Upper lobe of left lung (tissue), 6 donors: ENCODE results near the gene EN2. TPM values are rescaled to one million over a fixed set of nuclear protein-coding genes. Genes with fewer than 3 reads are reported as not detected.

Source experiments
- ATAC-seq, 2 donors: fragments of 200-7000 bp; cut with Tn5 transposase; one replicate each; pipeline ENCODE4 v1.9.1; 2022; ENCODE audit warnings: mild to moderate bottlenecking in 2 of 2, moderate library complexity in 2 of 2; ENCODE audit not compliant: low FRiP score in 2 of 2
- DNase-seq, 2 donors: peaks; one replicate each; pipeline ENCODE4 v3.0.0-alpha.2; 2019 to 2020
- H3K27ac ChIP-seq, 4 donors: fragments of 200-600 bp; sonication (generic); one replicate each; pipeline ENCODE4 v1.5.1; 2016 to 2019
- H3K27me3 ChIP-seq, 4 donors: fragments of 200-600 bp; sonication (generic); one replicate each; pipeline ENCODE4 v1.5.1; 2017 to 2019
- H3K36me3 ChIP-seq, 4 donors: fragments of 200-600 bp; sonication (generic); one replicate each; pipeline ENCODE4 v1.5.1; 2016 to 2019
- H3K4me1 ChIP-seq, 4 donors: fragments of 200-600 bp; sonication (generic); one replicate each; pipeline ENCODE4 v1.5.1; 2018 to 2019
- H3K4me3 ChIP-seq, 4 donors: fragments of 200-600 bp; sonication (generic); one replicate each; pipeline ENCODE4 v1.5.1; 2017 to 2019; ENCODE audit warnings: mild to moderate bottlenecking in 2 of 4, moderate library complexity in 1 of 4
- H3K9me3 ChIP-seq, 4 donors: fragments of 200-600 bp; sonication (generic); one replicate each; pipeline ENCODE4 v1.5.1; 2018 to 2019
- EP300 ChIP-seq, 4 donors: sonication (generic); formaldehyde crosslinking; IDR thresholded peaks; one replicate each; pipeline ENCODE4 v1.5.1; 2017; ENCODE audit warnings: antibody characterized with exemption in 4 of 4, control low read depth in 2 of 4
- POLR2A ChIP-seq, 4 donors: fragments of 450-650 bp; IDR thresholded peaks; one replicate each; pipeline ENCODE4 v1.5.1; 2016 to 2017; ENCODE audit warnings: antibody characterized with exemption in 4 of 4, mild to moderate bottlenecking in 2 of 4
- POLR2AphosphoS5 ChIP-seq, 2 donors: sonication (generic); formaldehyde crosslinking; IDR thresholded peaks; one replicate each; pipeline ENCODE4 v1.5.1; 2017; ENCODE audit warnings: antibody characterized with exemption in 2 of 2
- WGBS, 2 donors: methylation state at CpG; one replicate each; pipeline ENCODE4 v1.1.5; 2017 to 2018; 5-methylcytosine and 5-hydroxymethylcytosine counted together
- total RNA-seq, 6 donors: library from RNA; depleted of rRNA in 4 of 6; stranded (reverse); fragments of >200 nt in 4 of 6; gene quantifications; one replicate each; pipeline versions ENCODE4 v1.1.0 to v1.2.1, GENCODE V29; 2016 to 2021
- TF ChIP-seq, protein P1 (sequence below), 6 experiments: fragments of 450-650 bp in 4 of 6; fragments of 200-600 bp in 2 of 6; sonication (generic) in 2 of 6; IDR thresholded peaks; one replicate each; pipeline ENCODE4 v1.5.1; 2016 to 2019; ENCODE audit warnings: antibody characterized with exemption in 6 of 6
- donor health status: DM: no; HTN: no; CAD: no; lungs with moderate emphysema.
- donor health status: DM: no; HTN: yes; CAD: no; lungs with severe emphysema.

Gene EN2
- total RNA-seq, 6 donors from 2014 or later, result not detected

DNA sequence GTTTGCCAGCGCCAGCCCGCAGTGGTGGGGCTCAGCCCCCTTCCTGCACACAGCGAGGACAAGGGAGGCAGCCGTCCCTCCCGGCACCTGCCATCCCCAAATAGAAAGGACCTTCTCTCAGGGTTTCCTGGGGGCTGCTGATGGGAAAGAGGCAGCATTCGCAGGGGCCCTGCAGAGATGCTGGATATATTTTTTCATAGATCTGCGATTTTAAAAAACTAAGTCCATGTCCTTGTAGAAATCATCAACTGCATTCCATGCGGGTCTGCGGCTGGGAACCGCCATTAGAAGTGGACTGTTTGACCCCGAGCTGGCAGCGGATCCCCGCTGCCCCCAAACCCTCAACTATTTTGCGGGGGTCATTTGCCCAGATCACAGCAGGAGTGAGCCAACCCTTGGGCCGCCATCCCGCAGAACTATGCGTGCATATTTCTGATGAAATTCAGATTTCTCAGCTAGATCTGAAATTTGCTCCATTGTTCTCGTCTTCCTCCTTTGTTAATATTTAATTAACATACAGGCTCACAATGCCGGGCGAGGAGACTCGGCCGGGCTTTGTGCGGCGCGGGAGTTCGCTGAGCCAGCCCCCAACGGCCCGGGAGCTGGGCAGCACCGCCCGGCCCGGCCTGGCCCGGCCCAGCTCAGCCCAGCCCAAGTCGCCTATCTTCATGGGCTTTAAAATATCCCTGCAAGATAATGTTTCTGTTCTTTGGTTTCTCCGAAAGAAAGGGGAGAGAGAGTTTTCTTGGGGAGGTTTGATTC, 2.0 kb downstream of the EN2 start:
- no peak overlapping the region for H3K4me3 ChIP-seq

DNA sequence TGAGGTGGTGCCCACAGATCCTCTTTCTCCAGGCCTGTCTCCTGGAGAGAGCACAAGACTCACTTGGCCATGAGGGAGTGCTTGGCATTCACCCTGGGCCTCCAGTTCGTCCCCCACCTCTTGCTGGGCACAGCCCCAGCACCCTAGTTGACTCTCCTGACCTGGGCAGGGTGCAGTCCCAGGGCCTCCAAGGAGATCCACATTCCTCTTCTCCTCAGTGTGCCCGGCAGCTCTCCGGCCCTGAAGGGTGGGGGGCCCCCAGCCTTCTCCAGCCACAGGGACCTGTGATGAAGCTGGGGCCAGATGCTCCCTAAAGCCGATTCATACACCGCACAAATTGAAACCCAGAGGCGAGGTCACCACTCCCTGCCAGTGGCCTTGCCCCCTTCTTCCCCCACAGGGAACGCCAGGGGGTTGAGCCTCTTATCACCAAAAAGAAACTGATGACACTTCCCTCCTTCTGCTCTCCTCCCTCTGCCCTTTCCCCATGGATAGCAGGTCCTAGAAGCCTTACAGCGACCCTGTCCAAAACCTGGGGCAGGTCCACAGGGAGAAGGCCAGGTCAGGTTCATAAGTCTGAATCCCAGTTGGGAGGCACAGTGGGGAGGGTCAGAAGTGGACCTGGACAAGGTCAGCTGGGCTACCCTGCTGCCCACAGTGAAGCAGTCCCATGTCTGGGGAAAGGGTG, 3.1 kb downstream of the EN2 start:
- H3K4me3 ChIP-seq, result no peak overlapping the region

More for the DNA sequence above, 2.0 kb downstream of the EN2 start:
- Histone ChIP-seq H3K9me3 (no peaks in the 10 kb centered on the region), H3K27me3 (peaks cover 5 to 87% (median 50%) of the 10 kb centered on the region in 4 donors), H3K36me3 (no peaks in the 10 kb centered on the region), H3K4me1 (peaks cover 22 to 42% (median 29%) of the 10 kb centered on the region in 4 donors), H3K27ac (no peak overlapping the region)
- peak in 1 of 2 donors; percentile 55 for DNase-seq
- TF ChIP-seq POLR2A (IDR thresholded peaks at IDR 0.05) (no peak), POLR2AphosphoS5 (IDR thresholded peaks at IDR 0.05) (no peak), EP300 (IDR thresholded peaks at IDR 0.05) (no peak)
- TF ChIP-seq, protein P1, sequence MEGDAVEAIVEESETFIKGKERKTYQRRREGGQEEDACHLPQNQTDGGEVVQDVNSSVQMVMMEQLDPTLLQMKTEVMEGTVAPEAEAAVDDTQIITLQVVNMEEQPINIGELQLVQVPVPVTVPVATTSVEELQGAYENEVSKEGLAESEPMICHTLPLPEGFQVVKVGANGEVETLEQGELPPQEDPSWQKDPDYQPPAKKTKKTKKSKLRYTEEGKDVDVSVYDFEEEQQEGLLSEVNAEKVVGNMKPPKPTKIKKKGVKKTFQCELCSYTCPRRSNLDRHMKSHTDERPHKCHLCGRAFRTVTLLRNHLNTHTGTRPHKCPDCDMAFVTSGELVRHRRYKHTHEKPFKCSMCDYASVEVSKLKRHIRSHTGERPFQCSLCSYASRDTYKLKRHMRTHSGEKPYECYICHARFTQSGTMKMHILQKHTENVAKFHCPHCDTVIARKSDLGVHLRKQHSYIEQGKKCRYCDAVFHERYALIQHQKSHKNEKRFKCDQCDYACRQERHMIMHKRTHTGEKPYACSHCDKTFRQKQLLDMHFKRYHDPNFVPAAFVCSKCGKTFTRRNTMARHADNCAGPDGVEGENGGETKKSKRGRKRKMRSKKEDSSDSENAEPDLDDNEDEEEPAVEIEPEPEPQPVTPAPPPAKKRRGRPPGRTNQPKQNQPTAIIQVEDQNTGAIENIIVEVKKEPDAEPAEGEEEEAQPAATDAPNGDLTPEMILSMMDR (IDR thresholded peaks at IDR 0.05), result no peak
- ATAC-seq, result no peak
- WGBS, 2 donors, result 4 to 9% methylated on average over 31 to 34 of the region's 34 CpGs

DNA sequence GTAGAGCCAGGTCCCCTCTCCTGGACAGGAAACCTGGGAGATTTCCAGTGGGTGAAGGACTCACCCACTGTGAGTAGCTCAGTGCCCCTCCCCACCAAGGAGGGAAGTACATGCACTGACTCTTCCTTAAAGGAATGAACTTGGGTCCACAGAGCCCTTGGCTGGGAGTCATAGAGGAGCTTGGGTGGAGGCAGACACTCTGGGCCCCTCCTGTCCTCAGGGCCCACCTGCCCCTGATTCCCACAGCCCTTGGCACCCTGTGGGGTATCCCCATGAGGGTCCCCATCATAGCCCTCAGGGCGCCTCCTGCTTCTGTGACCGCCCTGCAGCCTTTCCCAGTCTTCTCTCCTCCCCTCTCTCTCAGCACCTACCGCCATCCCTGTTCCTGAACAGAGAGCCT, 3.7 kb downstream of the EN2 start:
- H3K4me1 ChIP-seq, result peaks cover 23 to 50% (median 30%) of the 10 kb centered on the region in 4 donors
- H3K9me3 ChIP-seq, result no peaks in the 10 kb centered on the region
- TF ChIP-seq EP300 (IDR thresholded peaks at IDR 0.05) (no peak), POLR2AphosphoS5 (IDR thresholded peaks at IDR 0.05) (no peak)
- TF ChIP-seq, protein P1 (IDR thresholded peaks at IDR 0.05), result no peak
- ATAC-seq, result no peak
- H3K36me3 ChIP-seq, result no peaks in the 10 kb centered on the region
- no peak overlapping the region for H3K27ac ChIP-seq
- no peak for DNase-seq
- H3K4me3 ChIP-seq, result no peak overlapping the region
- peaks cover 5 to 88% (median 52%) of the 10 kb centered on the region in 4 donors for H3K27me3 ChIP-seq
- WGBS, 2 donors, result 18 to 28% methylated on average over 3 of the region's 3 CpGs

More for the DNA sequence above, 3.1 kb downstream of the EN2 start:
- WGBS, 2 donors, result 6 to 11% methylated on average over 6 to 7 of the region's 8 CpGs
- H3K27ac ChIP-seq, result no peak overlapping the region
- H3K36me3 ChIP-seq, result no peaks in the 10 kb centered on the region
- H3K9me3 ChIP-seq, result no peaks in the 10 kb centered on the region
- ATAC-seq, result no peak
- peaks cover 5 to 88% (median 52%) of the 10 kb centered on the region in 4 donors for H3K27me3 ChIP-seq
- no peak for TF ChIP-seq EP300 (IDR thresholded peaks at IDR 0.05)
- TF ChIP-seq POLR2AphosphoS5 (IDR thresholded peaks at IDR 0.05), result no peak
- peak in 1 of 2 donors; percentile 50 for DNase-seq
- peaks cover 22 to 50% (median 30%) of the 10 kb centered on the region in 4 donors for H3K4me1 ChIP-seq

DNA sequence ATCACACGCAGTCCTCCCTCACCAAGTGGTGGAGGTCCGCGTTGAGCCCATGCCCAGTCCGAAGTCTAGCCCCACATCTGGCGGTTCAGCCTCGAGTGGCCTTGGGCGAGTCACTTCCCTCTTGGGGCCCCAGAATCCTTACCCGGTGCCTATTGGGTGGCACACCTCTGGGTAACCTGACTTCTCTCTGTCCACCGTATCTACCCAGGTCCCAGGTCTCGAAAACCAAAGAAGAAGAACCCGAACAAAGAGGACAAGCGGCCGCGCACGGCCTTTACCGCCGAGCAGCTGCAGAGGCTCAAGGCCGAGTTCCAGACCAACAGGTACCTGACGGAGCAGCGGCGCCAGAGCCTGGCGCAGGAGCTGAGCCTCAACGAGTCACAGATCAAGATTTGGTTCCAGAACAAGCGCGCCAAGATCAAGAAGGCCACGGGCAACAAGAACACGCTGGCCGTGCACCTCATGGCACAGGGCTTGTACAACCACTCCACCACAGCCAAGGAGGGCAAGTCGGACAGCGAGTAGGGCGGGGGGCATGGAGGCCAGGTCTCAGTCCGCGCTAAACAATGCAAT, 4.3 kb downstream of the EN2 start:
- Histone ChIP-seq H3K27me3 (peaks cover 3 to 88% (median 55%) of the 10 kb centered on the region in 4 donors), H3K4me1 (peaks cover 23 to 50% (median 30%) of the 10 kb centered on the region in 4 donors), H3K36me3 (no peaks in the 10 kb centered on the region), H3K9me3 (no peaks in the 10 kb centered on the region), H3K4me3 (no peak overlapping the region), H3K27ac (no peak overlapping the region)
- DNase-seq (peak in 1 of 2 donors; percentile 72), ATAC-seq (no peak)
- 9 to 14% methylated on average over 19 to 33 of the region's 33 CpGs for WGBS, 2 donors
- TF ChIP-seq, protein P1 (IDR thresholded peaks at IDR 0.05), result no peak
- TF ChIP-seq EP300 (IDR thresholded peaks at IDR 0.05) (no peak), POLR2AphosphoS5 (IDR thresholded peaks at IDR 0.05) (no peak), POLR2A (IDR thresholded peaks at IDR 0.05) (no peak)
